Trophoblast cell (in vitro differentiated cells and primary cell): ENCODE data around the gene PPP2R2C.

ENCODE experiments used
- DNase-seq, 2 donors: peaks; one replicate each; pipeline ENCODE4 v3.0.0-alpha.2; 2016
- H2AFZ ChIP-seq: 2 replicates; pipeline ENCODE4 v1.6.1; 2013; ENCODE audit warnings: low read length, moderate library complexity, mild to moderate bottlenecking; ENCODE audit not compliant: insufficient read depth, poor library complexity
- H2AK5ac ChIP-seq: 2 replicates; pipeline ENCODE4 v1.6.1; 2013; ENCODE audit warnings: mild to moderate bottlenecking, low read length
- H2BK120ac ChIP-seq: 2 replicates; pipeline ENCODE4 v1.6.1; 2013; ENCODE audit warnings: low read length, mild to moderate bottlenecking, moderate library complexity; ENCODE audit not compliant: insufficient read depth, poor library complexity
- H2BK12ac ChIP-seq: 2 replicates; pipeline ENCODE4 v1.6.1; 2013; ENCODE audit warnings: mild to moderate bottlenecking, low read length, moderate library complexity
- H2BK5ac ChIP-seq: 2 replicates; pipeline ENCODE4 v1.6.1; 2013; ENCODE audit warnings: low read length, low read depth, moderate library complexity, mild to moderate bottlenecking; ENCODE audit not compliant: poor library complexity
- H3K14ac ChIP-seq: 2 replicates; pipeline ENCODE4 v1.6.1; 2013; ENCODE audit warnings: mild to moderate bottlenecking, low read length
- H3K18ac ChIP-seq: 2 replicates; pipeline ENCODE4 v1.6.1; 2013; ENCODE audit warnings: mild to moderate bottlenecking, low read length
- H3K23ac ChIP-seq: 2 replicates; pipeline ENCODE4 v1.6.1; 2013; ENCODE audit warnings: low read length
- H3K27ac ChIP-seq: 2 replicates; pipeline ENCODE4 v1.5.1; 2013; ENCODE audit warnings: low read depth, mild to moderate bottlenecking, inconsistent platforms, low read length, moderate library complexity
- H3K27me3 ChIP-seq: 2 replicates; pipeline ENCODE4 v1.6.1; 2013; ENCODE audit warnings: inconsistent platforms, mild to moderate bottlenecking, low read length, moderate library complexity; ENCODE audit not compliant: insufficient read depth
- H3K36me3 ChIP-seq, 2 experiments: 1 replicate in 1 of 2; 2 replicates in 1 of 2; pipeline ENCODE4 v1.6.1; 2013; ENCODE audit warnings: low read length in 2 of 2, mild to moderate bottlenecking in 2 of 2, moderate library complexity in 1 of 2; ENCODE audit not compliant: insufficient read depth in 2 of 2, control insufficient read depth in 1 of 2
- H3K4ac ChIP-seq: 2 replicates; pipeline ENCODE4 v1.6.1; 2013; ENCODE audit warnings: low read depth, mild to moderate bottlenecking, low read length, moderate library complexity
- H3K4me1 ChIP-seq, 2 experiments: 1 replicate in 1 of 2; 2 replicates in 1 of 2; pipeline ENCODE4 v1.6.1; 2013; ENCODE audit warnings: low read length in 2 of 2, mild to moderate bottlenecking in 2 of 2, moderate library complexity in 1 of 2; ENCODE audit not compliant: insufficient read depth in 2 of 2, control insufficient read depth in 1 of 2
- H3K4me2 ChIP-seq: 2 replicates; pipeline ENCODE4 v1.6.1; 2013; ENCODE audit warnings: inconsistent platforms, mild to moderate bottlenecking, low read length, moderate library complexity
- H3K4me3 ChIP-seq: 2 replicates; pipeline ENCODE4 v1.5.1; 2013; ENCODE audit warnings: mild to moderate bottlenecking, low read depth, low read length, inconsistent platforms
- H3K79me1 ChIP-seq: one replicate; pipeline ENCODE4 v1.6.1; 2013; ENCODE audit warnings: low read length
- H3K79me2 ChIP-seq: 2 replicates; pipeline ENCODE4 v1.6.1; 2013; ENCODE audit warnings: low read length, mild to moderate bottlenecking; ENCODE audit not compliant: control insufficient read depth, insufficient read depth, poor library complexity
- H3K9ac ChIP-seq: 2 replicates; pipeline ENCODE4 v1.6.1; 2013; ENCODE audit warnings: mild to moderate bottlenecking, low read length
- H3K9me3 ChIP-seq: 2 replicates; pipeline ENCODE4 v1.6.1; 2013; ENCODE audit warnings: low read depth, mild to moderate bottlenecking, control low read depth, inconsistent platforms, low read length; ENCODE audit not compliant: insufficient read depth
- H4K12ac ChIP-seq: 2 replicates; pipeline ENCODE4 v1.6.1; 2013; ENCODE audit warnings: low read depth, mild to moderate bottlenecking, low read length, moderate library complexity
- H4K8ac ChIP-seq: 2 replicates; pipeline ENCODE4 v1.6.1; 2013; ENCODE audit warnings: low read depth, mild to moderate bottlenecking, low read length, moderate library complexity
- H4K91ac ChIP-seq: one replicate; pipeline ENCODE4 v1.6.1; 2013; ENCODE audit warnings: low read depth, mild to moderate bottlenecking, low read length, moderate library complexity
- WGBS: extraction: QIAGEN DNeasy Blood & Tissue Kit; methylation state at CpG from one replicate; pipeline ENCODE4 v1.1.7; 2013; ENCODE audit warnings: missing lambda C conversion rate; ENCODE audit not compliant: insufficient read length, insufficient coverage; ENCODE audit errors: extremely low coverage; 5-methylcytosine and 5-hydroxymethylcytosine counted together

PPP2R2C gene

GRCh38 chr4:6442555-6442954, 29.9 kb downstream of the PPP2R2C start:
- Histone ChIP-seq H4K12ac (no peak overlapping the region), H3K4me1 (no peaks in the 10 kb centered on the region), H4K91ac (no peak overlapping the region), H2AFZ (no peak overlapping the region), H4K8ac (no peak overlapping the region), H3K14ac (no peak overlapping the region), H3K9ac (no peak overlapping the region), H3K4ac (no peak overlapping the region), H3K23ac (no peak overlapping the region), H3K79me1 (no peaks in the 10 kb centered on the region), H3K4me3 (no peak overlapping the region), H2AK5ac (no peak overlapping the region), H3K18ac (no peak overlapping the region), H3K27me3 (no peaks in the 10 kb centered on the region), H2BK5ac (no peak overlapping the region), H2BK120ac (no peak overlapping the region), H3K9me3 (no peaks in the 10 kb centered on the region), H3K79me2 (no peaks in the 10 kb centered on the region), H3K27ac (no peak overlapping the region), H2BK12ac (no peak overlapping the region), H3K4me2 (no peak overlapping the region), H3K36me3 (no peaks in the 10 kb centered on the region)
- WGBS: no CpG with 5 or more reads among the region's 8 CpGs
- DNase-seq: no peak

GRCh38 chr4:6441758-6442157, 30.7 kb downstream of the PPP2R2C start:
- Histone ChIP-seq H3K14ac (no peak overlapping the region), H3K27ac (no peak overlapping the region), H3K4me2 (no peak overlapping the region), H2AK5ac (no peak overlapping the region), H4K12ac (no peak overlapping the region), H2BK12ac (no peak overlapping the region), H3K36me3 (no peaks in the 10 kb centered on the region), H3K9ac (no peak overlapping the region), H3K18ac (no peak overlapping the region), H2BK120ac (no peak overlapping the region), H2BK5ac (no peak overlapping the region), H3K4ac (no peak overlapping the region), H3K4me3 (no peak overlapping the region), H3K9me3 (no peaks in the 10 kb centered on the region), H3K79me1 (no peaks in the 10 kb centered on the region), H3K79me2 (no peaks in the 10 kb centered on the region), H3K27me3 (no peaks in the 10 kb centered on the region), H3K4me1 (no peaks in the 10 kb centered on the region), H3K23ac (no peak overlapping the region), H4K8ac (no peak overlapping the region), H4K91ac (no peak overlapping the region), H2AFZ (no peak overlapping the region)
- no peak for DNase-seq
- no CpG with 5 or more reads among the region's 7 CpGs for WGBS

GRCh38 chr4:6441202-6441582, 31.2 kb downstream of the PPP2R2C start:
- H2AK5ac ChIP-seq: no peak overlapping the region
- no peak overlapping the region for H4K8ac ChIP-seq
- H2AFZ ChIP-seq: no peak overlapping the region
- no peak overlapping the region for H2BK12ac ChIP-seq
- H3K79me2 ChIP-seq: no peaks in the 10 kb centered on the region
- no peak overlapping the region for H2BK5ac ChIP-seq
- no peak overlapping the region for H3K27ac ChIP-seq
- H3K27me3 ChIP-seq: no peaks in the 10 kb centered on the region
- no peak for DNase-seq
- no peak overlapping the region for H3K9ac ChIP-seq
- H2BK120ac ChIP-seq: no peak overlapping the region
- H3K14ac ChIP-seq: no peak overlapping the region
- H3K18ac ChIP-seq: no peak overlapping the region
- H3K36me3 ChIP-seq: no peaks in the 10 kb centered on the region
- no CpG with 5 or more reads among the region's 6 CpGs for WGBS
- H3K4me2 ChIP-seq: no peak overlapping the region
- H3K79me1 ChIP-seq: no peaks in the 10 kb centered on the region
- H3K9me3 ChIP-seq: no peaks in the 10 kb centered on the region
- H4K91ac ChIP-seq: no peak overlapping the region
- H3K4ac ChIP-seq: no peak overlapping the region
- H3K4me3 ChIP-seq: no peak overlapping the region
- H4K12ac ChIP-seq: no peak overlapping the region
- no peaks in the 10 kb centered on the region for H3K4me1 ChIP-seq
- no peak overlapping the region for H3K23ac ChIP-seq

- H2BK12ac ChIP-seq: no peak overlapping the region
- no peak overlapping the region for H3K27ac ChIP-seq
- no peak overlapping the region for H3K18ac ChIP-seq
- no peaks in the 10 kb centered on the region for H3K36me3 ChIP-seq
- no peak overlapping the region for H3K9ac ChIP-seq
- H4K91ac ChIP-seq: no peak overlapping the region
- no peak overlapping the region for H4K12ac ChIP-seq
- no peak overlapping the region for H3K23ac ChIP-seq
- no peak overlapping the region for H2BK120ac ChIP-seq
- H4K8ac ChIP-seq: no peak overlapping the region
- H3K79me1 ChIP-seq: no peaks in the 10 kb centered on the region
- WGBS: no CpG with 5 or more reads among the region's 8 CpGs
- no peak overlapping the region for H3K4me2 ChIP-seq
- H2AFZ ChIP-seq: no peak overlapping the region
- H2BK5ac ChIP-seq: no peak overlapping the region
- H3K9me3 ChIP-seq: no peaks in the 10 kb centered on the region
- no peaks in the 10 kb centered on the region for H3K27me3 ChIP-seq
- no peak overlapping the region for H3K4ac ChIP-seq
- no peaks in the 10 kb centered on the region for H3K4me1 ChIP-seq
- H3K79me2 ChIP-seq: no peaks in the 10 kb centered on the region
- no peak for DNase-seq
- no peak overlapping the region for H2AK5ac ChIP-seq
- H3K4me3 ChIP-seq: no peak overlapping the region
- no peak overlapping the region for H3K14ac ChIP-seq
Measured at GRCh38 chr4:6440506-6441201, 31.8 kb downstream of the PPP2R2C start.
